HepG2 (cell line): Measurements from ENCODE around the gene ZNRF3. TPM values are rescaled to one million over a fixed set of nuclear protein-coding genes. Genes with fewer than 3 reads are reported as not detected.

Source experiments
- ATAC-seq: fragments of 200-7000 bp; cut with Tn5 transposase; 3 replicates; pipeline ENCODE4 v1.9.1; 2020; ENCODE audit warnings: mild to moderate bottlenecking, moderate library complexity
- BruUV-seq: library from RNA; stranded (reverse); fragments of 400-500 nt; replicated peaks from 2 replicates; lab custom pipeline; 2021; lab: Mats Ljungman, UMichigan
- CTCF ChIA-PET: fragments of 300-600 bp; formaldehyde crosslinking; extraction: SDS; loops from one replicate; lab custom pipeline; 2021; ENCODE audit warnings: low total read pairs, inconsistent platforms, low intra/inter-chr PET ratio; lab: Yijun Ruan, JAX
- POLR2A ChIA-PET: fragments of 350-600 bp; sonication (Branson Sonifier 250); formaldehyde crosslinking; loops from one replicate; lab custom pipeline; 2020; ENCODE audit warnings: antibody characterized with exemption, inconsistent platforms; lab: Yijun Ruan, JAX
- DNase-seq: peaks from one replicate; pipeline ENCODE4 v3.0.0-alpha.2; 2015; ENCODE audit warnings: low spot score
- FAIRE-seq: peaks from 3 replicates; lab custom pipeline; 2011; peaks lifted over from hg19 to GRCh38; lab: Jason Lieb, UNC
- H2AFZ ChIP-seq: one replicate; pipeline ENCODE4 v1.6.1; 2011; ENCODE audit warnings: low read length, inconsistent platforms
- H3K27ac ChIP-seq: fragments of 300-600 bp; 3 replicates; pipeline ENCODE4 v1.8.0; 2011; ENCODE audit warnings: mixed run types, mild to moderate bottlenecking, mixed read lengths, low read length, inconsistent platforms; ENCODE audit not compliant: insufficient read depth; ENCODE audit errors: extremely low read length
- H3K27me3 ChIP-seq, 2 experiments: fragments of 200-600 bp in 1 of 2; 2 replicates in 1 of 2; 3 replicates in 1 of 2; pipeline versions ENCODE4 v1.6.0 to v1.8.0; 2011; ENCODE audit warnings: low read length in 2 of 2, mild to moderate bottlenecking in 2 of 2, moderate library complexity in 2 of 2, inconsistent platforms in 1 of 2; ENCODE audit not compliant: insufficient read depth in 2 of 2, control insufficient read depth in 1 of 2
- H3K36me3 ChIP-seq, 2 experiments: fragments of 200-600 bp in 1 of 2; replicated peaks in 1 of 2; 2 replicates in 1 of 2; 3 replicates in 1 of 2; pipeline versions ENCODE4 v1.5.1 to v1.8.0; 2011; ENCODE audit warnings: low read length in 2 of 2, inconsistent platforms in 1 of 2; ENCODE audit not compliant: insufficient read depth in 2 of 2, control insufficient read depth in 1 of 2
- H3K4me1 ChIP-seq: 2 replicates; pipeline ENCODE4 v1.5.1; 2012; ENCODE audit warnings: low read length, inconsistent platforms; ENCODE audit not compliant: insufficient read depth
- H3K4me2 ChIP-seq: 2 replicates; pipeline ENCODE4 v1.6.0; 2011; ENCODE audit warnings: low read depth, low read length, inconsistent platforms
- H3K4me3 ChIP-seq, 3 experiments: fragments of 200-600 bp in 1 of 3; sonication (generic), shearing (Covaris generic) in 1 of 3; replicated peaks in 1 of 3; 2 replicates each; pipeline ENCODE4 v1.5.1; 2011 to 2016; ENCODE audit warnings: low read length in 3 of 3, inconsistent platforms in 2 of 3, low read depth in 2 of 3, mild to moderate bottlenecking in 2 of 3, control low read depth in 1 of 3, mixed read lengths in 1 of 3; ENCODE audit not compliant: insufficient read depth in 1 of 3
- H3K79me2 ChIP-seq: one replicate; pipeline ENCODE4 v1.6.1; 2011; ENCODE audit warnings: low read length, inconsistent platforms; ENCODE audit not compliant: insufficient read depth
- H3K9ac ChIP-seq: 2 replicates; pipeline ENCODE4 v1.6.0; 2011; ENCODE audit warnings: mild to moderate bottlenecking, low read depth, low read length, inconsistent platforms; ENCODE audit not compliant: insufficient read depth
- H3K9me3 ChIP-seq: 2 replicates; pipeline ENCODE4 v1.5.1; 2012; ENCODE audit warnings: mild to moderate bottlenecking, low read length
- H4K20me1 ChIP-seq: 2 replicates; pipeline ENCODE4 v1.6.0; 2011; ENCODE audit warnings: inconsistent platforms, mild to moderate bottlenecking, low read length, moderate library complexity; ENCODE audit not compliant: insufficient read depth
- BCL6 ChIP-seq: IDR thresholded peaks from 2 replicates; pipeline ENCODE4 v1.6.1; 2016; ENCODE audit warnings: missing genetic modification reagents, missing compliant biosample characterization
- EP300 ChIP-seq, 3 experiments: sonication (generic) in 1 of 3; formaldehyde crosslinking in 1 of 3; IDR thresholded peaks; 2 replicates each; pipeline versions ENCODE4 v1.5.1 to v1.6.1; 2011 to 2020; ENCODE audit warnings: low read depth in 2 of 3, low read length in 2 of 3, borderline replicate concordance in 1 of 3, improper control_type of control experiment in 1 of 3, mild to moderate bottlenecking in 1 of 3, missing genetic modification reagents in 1 of 3, moderate library complexity in 1 of 3
- FOXA3 ChIP-seq: IDR thresholded peaks from 2 replicates; pipeline ENCODE4 v1.6.1; 2016; ENCODE audit warnings: missing genetic modification reagents, missing compliant biosample characterization
- GATAD2A ChIP-seq: IDR thresholded peaks from 2 replicates; pipeline ENCODE4 v1.6.1; 2016
- HHEX ChIP-seq: IDR thresholded peaks from 2 replicates; pipeline ENCODE4 v1.6.1; 2016; ENCODE audit warnings: control low read depth
- ISX ChIP-seq: sonication (generic); formaldehyde crosslinking; conservative IDR thresholded peaks from 2 replicates; pipeline ENCODE4 v1.5.0; 2020; ENCODE audit warnings: missing genetic modification reagents
- PTBP1 ChIP-seq: fragments of 200-400 bp; formaldehyde crosslinking; IDR thresholded peaks from 2 replicates; pipeline ENCODE4 v1.6.1; 2018; ENCODE audit warnings: low read length, low read depth; ENCODE audit not compliant: poor library complexity, severe bottlenecking
- RORA ChIP-seq: sonication (generic); formaldehyde crosslinking; IDR thresholded peaks from 2 replicates; pipeline ENCODE4 v1.5.0; 2020; ENCODE audit warnings: mild to moderate bottlenecking, missing genetic modification reagents, moderate library complexity
- SATB2 ChIP-seq: sonication (generic); formaldehyde crosslinking; IDR thresholded peaks from 2 replicates; pipeline ENCODE4 v1.5.0; 2020; ENCODE audit warnings: missing genetic modification reagents
- SNAPC2 ChIP-seq: sonication (generic); formaldehyde crosslinking; IDR thresholded peaks from 2 replicates; pipeline ENCODE4 v1.8.1; 2022; ENCODE audit warnings: mild to moderate bottlenecking, missing genetic modification reagents
- TCF7 ChIP-seq: sonication (generic); IDR thresholded peaks from 2 replicates; pipeline ENCODE4 v1.6.1; 2016; ENCODE audit warnings: antibody characterized with exemption, low read depth
- ZNF282 ChIP-seq: fragments of 450-650 bp; IDR thresholded peaks from 2 replicates; pipeline ENCODE4 v1.6.1; 2018; ENCODE audit not compliant: partially characterized antibody
- ZNF629 ChIP-seq: sonication (generic); formaldehyde crosslinking; conservative IDR thresholded peaks from 2 replicates; pipeline ENCODE4 v1.5.0; 2020; ENCODE audit warnings: missing genetic modification reagents
- WGBS: methylation state at CpG from one replicate; pipeline ENCODE4 v1.1.6; 2017; ENCODE audit warnings: low lambda C conversion rate; 5-methylcytosine and 5-hydroxymethylcytosine counted together
- in situ Hi-C: cut with HindIII; loops from 2 replicates; pipeline ENCODE4 v1.10.0; 2017; ENCODE audit warnings: low pct_unique_long_range_greater_than_20kb; ENCODE audit not compliant: extremely low pct_ligation_motif_present
- intact Hi-C: fragments of 100-400 bp; cut with micrococcal nuclease; formaldehyde crosslinking; loops from one replicate; pipeline ENCODE4 v1.10.0; 2022; ENCODE audit not compliant: unreplicated experiment
- polyA plus RNA-seq, 8 experiments: library from polyadenylated mRNA; depleted of rRNA in 3 of 8; stranded (reverse) in 7 of 8; unstranded in 1 of 8; fragments of >200 nt; fragmentation: Illumina TruSeq in 4 of 8; extraction: Trizol in 4 of 8; gene quantifications; 2 replicates each; pipeline versions ENCODE4 v1.2.1 to v1.2.3, GENCODE V29; 2011 to 2016; ENCODE audit warnings: low read depth in 4 of 8, missing spikeins in 1 of 8, mixed read lengths in 1 of 8; ENCODE audit not compliant: insufficient read depth in 1 of 8
- total RNA-seq, 5 experiments: library from RNA; depleted of rRNA; stranded (reverse); fragments of >200 nt; fragmentation: Illumina TruSeq; extraction: Trizol; gene quantifications; 2 replicates each; pipeline ENCODE4 v1.2.3, GENCODE V29; 2016; ENCODE audit warnings: low read depth in 1 of 5
- TF ChIP-seq, protein P1 (sequence below): sonication (generic); formaldehyde crosslinking; IDR thresholded peaks from 2 replicates; pipeline ENCODE4 v1.5.0; 2020; ENCODE audit warnings: missing genetic modification reagents
- TF ChIP-seq, protein P2 (sequence below): sonication (generic); formaldehyde crosslinking; IDR thresholded peaks from 2 replicates; pipeline ENCODE4 v1.8.0; 2022; ENCODE audit warnings: mild to moderate bottlenecking, missing genetic modification reagents, moderate library complexity
- TF ChIP-seq, protein P3 (sequence below): sonication (generic); formaldehyde crosslinking; IDR thresholded peaks from 2 replicates; pipeline ENCODE4 v1.4.0; 2020; ENCODE audit warnings: low read depth, mild to moderate bottlenecking, missing genetic modification reagents
- TF ChIP-seq, protein P4 (sequence below): sonication (generic); formaldehyde crosslinking; conservative IDR thresholded peaks from 2 replicates; pipeline ENCODE4 v1.4.0; 2020; ENCODE audit warnings: mild to moderate bottlenecking, missing genetic modification reagents, moderate library complexity

ZNRF3 gene
- total and polyA plus RNA-seq, 2 of the 13 experiments (the other 11 are each of a cell fraction or from before 2014, with no cell fraction given) = 20.3 to 36.7 TPM

DNA sequence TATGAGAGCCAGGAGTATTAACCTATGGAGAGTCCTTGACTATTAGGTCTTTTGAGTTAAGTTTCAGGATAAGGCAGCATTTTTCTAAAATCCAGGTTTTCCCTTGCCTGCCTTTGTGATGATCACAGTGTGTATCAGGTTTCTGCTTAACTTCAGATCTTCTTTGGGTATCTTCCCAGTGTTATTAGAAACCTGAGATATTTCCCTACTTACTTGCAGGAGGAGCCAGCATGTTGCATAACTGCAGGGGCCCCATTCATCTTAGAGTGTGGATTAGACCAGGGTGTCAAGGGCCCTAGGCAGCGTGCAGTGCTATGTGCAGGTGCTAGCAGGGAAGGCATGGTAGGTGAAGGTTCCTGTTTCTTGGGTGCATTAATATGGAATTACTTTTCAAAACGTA is 69.5 kb downstream of the ZNRF3 start (continued):
- TF ChIP-seq, protein P1, sequence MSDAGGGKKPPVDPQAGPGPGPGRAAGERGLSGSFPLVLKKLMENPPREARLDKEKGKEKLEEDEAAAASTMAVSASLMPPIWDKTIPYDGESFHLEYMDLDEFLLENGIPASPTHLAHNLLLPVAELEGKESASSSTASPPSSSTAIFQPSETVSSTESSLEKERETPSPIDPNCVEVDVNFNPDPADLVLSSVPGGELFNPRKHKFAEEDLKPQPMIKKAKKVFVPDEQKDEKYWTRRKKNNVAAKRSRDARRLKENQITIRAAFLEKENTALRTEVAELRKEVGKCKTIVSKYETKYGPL (CRISPR knock-in tag) = peak; percentile 86; the same call in 1 of the 2 replicates

DNA sequence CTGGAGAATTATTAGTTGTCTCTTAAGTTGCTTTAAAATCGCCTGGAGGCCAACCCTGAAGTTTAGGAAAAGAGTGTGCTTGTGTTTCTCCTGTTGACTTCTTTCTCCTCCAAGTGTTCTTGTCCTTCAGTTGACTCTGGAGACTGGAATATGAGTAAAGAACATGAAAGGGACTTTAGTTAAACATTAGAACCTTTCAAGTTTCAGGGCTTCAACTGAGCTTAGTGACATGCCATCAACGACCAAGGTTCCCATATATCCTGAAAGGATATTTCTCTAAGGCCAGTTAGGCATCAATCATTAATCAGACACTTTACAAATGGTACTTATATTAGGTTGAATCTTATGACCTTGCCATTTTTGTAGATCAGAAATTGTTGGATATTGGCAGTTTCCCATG is 70.0 kb downstream of the ZNRF3 start:
- Histone ChIP-seq H3K79me2 (peaks cover 98% of the 10 kb centered on the region), H4K20me1 (peaks cover 21% of the 10 kb centered on the region), H3K9ac (peak overlapping the region; percentile 17), H3K4me3 (no peak overlapping the region), H3K36me3 (peaks cover 3 to 21% of the 10 kb centered on the region in 2 experiments), H3K27ac (peak overlapping the region; percentile 64), H3K27me3 (no peaks in the 10 kb centered on the region), H2AFZ (no peak overlapping the region), H3K4me1 (peaks cover 100% of the 10 kb centered on the region), H3K9me3 (no peaks in the 10 kb centered on the region), H3K4me2 (peak overlapping the region; percentile 37)
- POLR2A ChIA-PET = interaction anchor here (0.8 to 1.8 kb wide), 5 partner anchors 15 to 142 kb away, joined by 3 to 5 read pairs (median 4); no protein-coding TSS in a partner anchor
- no peak for FAIRE-seq
- in situ Hi-C loops (no loop called here), intact Hi-C loops (loop anchor here (2.0 to 5.0 kb wide), 2 partner anchors 21 to 96 kb away; no protein-coding TSS in a partner anchor)
- DNase-seq = peak; percentile 49
- 16% methylated on average over 2 of the region's 2 CpGs for WGBS
- CTCF ChIA-PET = no interaction called here
- BruUV-seq = TSS peak; percentile 12
- ATAC-seq = peak; percentile 43
- TF ChIP-seq EP300 (IDR thresholded peaks at IDR 0.05; ENCODE audit: low read depth in 2 of 2, low read length in 2 of 2) (peak in 1 of 2 experiments; percentile 68; a peak in 2 of 4 replicates), EP300 (CRISPR knock-in tag; IDR thresholded peaks at IDR 0.05; ENCODE audit: borderline replicate concordance) (no peak), GATAD2A (CRISPR knock-in tag) (0 out of 2 replicates have a peak, but pooled peaks have one; percentile 25), PTBP1 (no peak), HHEX (CRISPR knock-in tag) (no peak), BCL6 (CRISPR knock-in tag) (0 out of 2 replicates have a peak, but pooled peaks have one; percentile 17), FOXA3 (CRISPR knock-in tag) (peak; percentile 13; the same call in 1 of the 2 replicates), ZNF629 (CRISPR knock-in tag) (no peak), ZNF282 (no peak), SATB2 (CRISPR knock-in tag) (0 out of 2 replicates have a peak, but pooled peaks have one; percentile 33), ISX (no peak), SNAPC2 (CRISPR knock-in tag) (no peak), TCF7 (peak; percentile 72), RORA (no peak)
- TF ChIP-seq, protein P2, sequence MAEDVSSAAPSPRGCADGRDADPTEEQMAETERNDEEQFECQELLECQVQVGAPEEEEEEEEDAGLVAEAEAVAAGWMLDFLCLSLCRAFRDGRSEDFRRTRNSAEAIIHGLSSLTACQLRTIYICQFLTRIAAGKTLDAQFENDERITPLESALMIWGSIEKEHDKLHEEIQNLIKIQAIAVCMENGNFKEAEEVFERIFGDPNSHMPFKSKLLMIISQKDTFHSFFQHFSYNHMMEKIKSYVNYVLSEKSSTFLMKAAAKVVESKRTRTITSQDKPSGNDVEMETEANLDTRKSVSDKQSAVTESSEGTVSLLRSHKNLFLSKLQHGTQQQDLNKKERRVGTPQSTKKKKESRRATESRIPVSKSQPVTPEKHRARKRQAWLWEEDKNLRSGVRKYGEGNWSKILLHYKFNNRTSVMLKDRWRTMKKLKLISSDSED = no peak
- TF ChIP-seq, protein P3, sequence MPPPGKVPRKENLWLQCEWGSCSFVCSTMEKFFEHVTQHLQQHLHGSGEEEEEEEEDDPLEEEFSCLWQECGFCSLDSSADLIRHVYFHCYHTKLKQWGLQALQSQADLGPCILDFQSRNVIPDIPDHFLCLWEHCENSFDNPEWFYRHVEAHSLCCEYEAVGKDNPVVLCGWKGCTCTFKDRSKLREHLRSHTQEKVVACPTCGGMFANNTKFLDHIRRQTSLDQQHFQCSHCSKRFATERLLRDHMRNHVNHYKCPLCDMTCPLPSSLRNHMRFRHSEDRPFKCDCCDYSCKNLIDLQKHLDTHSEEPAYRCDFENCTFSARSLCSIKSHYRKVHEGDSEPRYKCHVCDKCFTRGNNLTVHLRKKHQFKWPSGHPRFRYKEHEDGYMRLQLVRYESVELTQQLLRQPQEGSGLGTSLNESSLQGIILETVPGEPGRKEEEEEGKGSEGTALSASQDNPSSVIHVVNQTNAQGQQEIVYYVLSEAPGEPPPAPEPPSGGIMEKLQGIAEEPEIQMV = no peak
- TF ChIP-seq, protein P4, sequence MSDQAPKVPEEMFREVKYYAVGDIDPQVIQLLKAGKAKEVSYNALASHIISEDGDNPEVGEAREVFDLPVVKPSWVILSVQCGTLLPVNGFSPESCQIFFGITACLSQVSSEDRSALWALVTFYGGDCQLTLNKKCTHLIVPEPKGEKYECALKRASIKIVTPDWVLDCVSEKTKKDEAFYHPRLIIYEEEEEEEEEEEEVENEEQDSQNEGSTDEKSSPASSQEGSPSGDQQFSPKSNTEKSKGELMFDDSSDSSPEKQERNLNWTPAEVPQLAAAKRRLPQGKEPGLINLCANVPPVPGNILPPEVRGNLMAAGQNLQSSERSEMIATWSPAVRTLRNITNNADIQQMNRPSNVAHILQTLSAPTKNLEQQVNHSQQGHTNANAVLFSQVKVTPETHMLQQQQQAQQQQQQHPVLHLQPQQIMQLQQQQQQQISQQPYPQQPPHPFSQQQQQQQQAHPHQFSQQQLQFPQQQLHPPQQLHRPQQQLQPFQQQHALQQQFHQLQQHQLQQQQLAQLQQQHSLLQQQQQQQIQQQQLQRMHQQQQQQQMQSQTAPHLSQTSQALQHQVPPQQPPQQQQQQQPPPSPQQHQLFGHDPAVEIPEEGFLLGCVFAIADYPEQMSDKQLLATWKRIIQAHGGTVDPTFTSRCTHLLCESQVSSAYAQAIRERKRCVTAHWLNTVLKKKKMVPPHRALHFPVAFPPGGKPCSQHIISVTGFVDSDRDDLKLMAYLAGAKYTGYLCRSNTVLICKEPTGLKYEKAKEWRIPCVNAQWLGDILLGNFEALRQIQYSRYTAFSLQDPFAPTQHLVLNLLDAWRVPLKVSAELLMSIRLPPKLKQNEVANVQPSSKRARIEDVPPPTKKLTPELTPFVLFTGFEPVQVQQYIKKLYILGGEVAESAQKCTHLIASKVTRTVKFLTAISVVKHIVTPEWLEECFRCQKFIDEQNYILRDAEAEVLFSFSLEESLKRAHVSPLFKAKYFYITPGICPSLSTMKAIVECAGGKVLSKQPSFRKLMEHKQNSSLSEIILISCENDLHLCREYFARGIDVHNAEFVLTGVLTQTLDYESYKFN = peak; percentile 43; the same call in 1 of the 2 replicates
